ENCODE data around the gene CXCL12.

Gene CXCL12

DNA sequence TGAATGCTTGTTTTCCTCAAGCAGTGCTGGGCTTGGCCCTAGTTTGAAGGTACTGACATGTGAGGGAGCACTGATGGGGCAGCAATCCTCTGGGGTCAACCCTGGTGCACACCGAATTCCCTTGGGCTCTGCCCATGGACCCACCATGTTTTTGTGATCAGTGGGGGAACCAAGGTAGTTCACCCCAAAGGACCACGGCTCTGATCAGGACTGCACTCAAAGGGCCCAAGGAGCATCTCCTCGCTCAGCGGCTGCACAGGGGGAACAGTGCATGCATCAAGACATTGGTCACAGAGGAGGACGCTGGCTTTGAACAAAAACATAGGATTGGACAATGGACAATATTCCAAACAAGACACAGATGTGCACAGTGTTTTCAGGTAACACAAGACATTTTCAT is 12.7 kb downstream of the CXCL12 start:
- Histone ChIP-seq H3K4me2 (ENCODE audit: insufficient read depth, low read length) (no peak overlapping the region), H3K27ac (ENCODE audit: low read length) (no peak overlapping the region), H3K4me1 (ENCODE audit: insufficient read depth, low read length) (no peaks in the 10 kb centered on the region), H3K27me3 (ENCODE audit: insufficient read depth, low read length, poor library complexity) (peaks cover 4% of the 10 kb centered on the region), H3K79me2 (ENCODE audit: insufficient read depth, low read length) (no peaks in the 10 kb centered on the region), H3K9me3 (ENCODE audit: insufficient read depth, low read length, severe bottlenecking) (no peaks in the 10 kb centered on the region), H3K4me3 (ENCODE audit: low read depth in 1 of 2, low read length in 2 of 2) (no peak overlapping the region), H3K9ac (ENCODE audit: low read depth, low read length) (no peak overlapping the region), H2AFZ (ENCODE audit: low read depth, low read length) (no peak overlapping the region), H4K20me1 (ENCODE audit: insufficient read depth, low read length) (no peaks in the 10 kb centered on the region), H3K36me3 (ENCODE audit: insufficient read depth, low read length) (no peaks in the 10 kb centered on the region)
- DNase-seq, result no peak
- no peak for TF ChIP-seq EZH2 (IDR thresholded peaks at IDR 0.05; ENCODE audit: borderline replicate concordance, low read depth, low read length, severe bottlenecking)
- ATAC-seq (ENCODE audit: insufficient read depth, low read depth), result no peak

DNA sequence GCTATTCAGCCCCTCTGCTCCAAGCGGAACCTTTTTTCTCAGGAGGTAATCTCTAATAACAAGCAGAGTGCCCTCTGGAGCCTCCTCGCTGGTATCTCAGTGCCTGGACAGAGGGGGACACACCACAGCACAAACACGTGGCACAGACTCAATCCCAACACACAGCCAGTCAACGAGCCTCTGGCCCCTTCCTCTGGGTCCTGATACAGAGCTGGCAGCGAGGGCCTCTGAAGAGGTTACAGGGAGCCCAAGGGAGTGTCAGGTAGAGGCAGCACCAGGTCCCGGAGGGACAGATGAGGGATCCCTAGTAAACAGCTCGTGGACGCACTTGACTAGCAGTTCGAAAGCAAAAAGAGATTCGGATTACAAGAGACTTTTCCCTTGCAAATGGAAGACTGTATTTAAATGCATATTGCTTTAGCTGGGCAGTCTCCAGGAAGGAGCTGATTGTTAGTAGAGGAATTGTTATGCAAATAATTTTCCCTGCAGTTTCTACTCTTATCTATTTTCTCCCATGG is 14.1 kb downstream of the CXCL12 start:
- Histone ChIP-seq H3K36me3 (ENCODE audit: insufficient read depth, low read length) (no peaks in the 10 kb centered on the region), H3K4me3 (ENCODE audit: low read depth in 1 of 2, low read length in 2 of 2) (no peak overlapping the region), H3K27ac (ENCODE audit: low read length) (no peak overlapping the region), H3K27me3 (ENCODE audit: insufficient read depth, low read length, poor library complexity) (peaks cover 4% of the 10 kb centered on the region), H4K20me1 (ENCODE audit: insufficient read depth, low read length) (no peaks in the 10 kb centered on the region), H3K79me2 (ENCODE audit: insufficient read depth, low read length) (no peaks in the 10 kb centered on the region), H3K9ac (ENCODE audit: low read depth, low read length) (no peak overlapping the region), H3K4me2 (ENCODE audit: insufficient read depth, low read length) (no peak overlapping the region), H3K4me1 (ENCODE audit: insufficient read depth, low read length) (no peaks in the 10 kb centered on the region), H3K9me3 (ENCODE audit: insufficient read depth, low read length, severe bottlenecking) (no peaks in the 10 kb centered on the region), H2AFZ (ENCODE audit: low read depth, low read length) (no peak overlapping the region)
- DNase-seq, result no peak
- no peak for ATAC-seq (ENCODE audit: insufficient read depth, low read depth)
- TF ChIP-seq EZH2 (IDR thresholded peaks at IDR 0.05; ENCODE audit: borderline replicate concordance, low read depth, low read length, severe bottlenecking), result no peak

GRCh38 chr10:44369854-44370253 is 15.0 kb downstream of the CXCL12 start:
- no peaks in the 10 kb centered on the region for H3K36me3 ChIP-seq (ENCODE audit: insufficient read depth, low read length)
- H3K9ac ChIP-seq (ENCODE audit: low read depth, low read length), result no peak overlapping the region
- no peaks in the 10 kb centered on the region for H4K20me1 ChIP-seq (ENCODE audit: insufficient read depth, low read length)
- H3K79me2 ChIP-seq (ENCODE audit: insufficient read depth, low read length), result no peaks in the 10 kb centered on the region
- TF ChIP-seq CTCF (IDR thresholded peaks at IDR 0.05; ENCODE audit: borderline replicate concordance, extremely low read depth, low read length, poor library complexity, severe bottlenecking) (no peak), EZH2 (IDR thresholded peaks at IDR 0.05; ENCODE audit: borderline replicate concordance, low read depth, low read length, severe bottlenecking) (no peak)
- no peak overlapping the region for H3K27ac ChIP-seq (ENCODE audit: low read length)
- ATAC-seq (ENCODE audit: insufficient read depth, low read depth), result no peak
- no peak for DNase-seq
- no peaks in the 10 kb centered on the region for H3K4me1 ChIP-seq (ENCODE audit: insufficient read depth, low read length)
- H3K27me3 ChIP-seq (ENCODE audit: insufficient read depth, low read length, poor library complexity), result peaks cover 4% of the 10 kb centered on the region
- H2AFZ ChIP-seq (ENCODE audit: low read depth, low read length), result no peak overlapping the region
- no peak overlapping the region for H3K4me3 ChIP-seq (ENCODE audit: low read depth in 1 of 2, low read length in 2 of 2)
- H3K9me3 ChIP-seq (ENCODE audit: insufficient read depth, low read length, severe bottlenecking), result no peaks in the 10 kb centered on the region
- no peak overlapping the region for H3K4me2 ChIP-seq (ENCODE audit: insufficient read depth, low read length)

DNA sequence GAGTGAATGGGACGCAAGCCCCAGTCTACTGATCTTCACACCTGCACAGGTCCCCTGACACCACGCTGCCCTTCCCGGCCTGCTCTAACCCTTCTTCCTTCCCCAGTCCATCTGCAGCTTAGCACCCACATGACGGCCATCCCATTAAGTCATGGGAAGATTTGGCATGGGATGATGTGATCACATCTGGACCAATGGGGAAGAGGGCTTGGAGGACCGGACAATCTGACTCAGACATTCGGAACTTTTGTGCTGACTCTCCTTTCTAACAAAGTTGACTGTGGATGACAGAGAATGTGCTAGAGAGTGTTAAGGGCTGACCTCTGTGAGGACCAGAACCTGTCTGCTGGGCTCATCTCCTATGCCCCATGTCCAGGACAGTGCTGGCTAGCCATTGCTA is 15.6 kb downstream of the CXCL12 start:
- no peak for DNase-seq
- Histone ChIP-seq H3K27me3 (ENCODE audit: insufficient read depth, low read length, poor library complexity) (peaks cover 4% of the 10 kb centered on the region), H4K20me1 (ENCODE audit: insufficient read depth, low read length) (no peaks in the 10 kb centered on the region), H3K9ac (ENCODE audit: low read depth, low read length) (no peak overlapping the region), H3K79me2 (ENCODE audit: insufficient read depth, low read length) (no peaks in the 10 kb centered on the region), H2AFZ (ENCODE audit: low read depth, low read length) (no peak overlapping the region), H3K9me3 (ENCODE audit: insufficient read depth, low read length, severe bottlenecking) (no peaks in the 10 kb centered on the region), H3K4me2 (ENCODE audit: insufficient read depth, low read length) (no peak overlapping the region), H3K4me1 (ENCODE audit: insufficient read depth, low read length) (no peaks in the 10 kb centered on the region), H3K27ac (ENCODE audit: low read length) (no peak overlapping the region), H3K36me3 (ENCODE audit: insufficient read depth, low read length) (no peaks in the 10 kb centered on the region), H3K4me3 (ENCODE audit: low read depth in 1 of 2, low read length in 2 of 2) (no peak overlapping the region)
- no peak for ATAC-seq (ENCODE audit: insufficient read depth, low read depth)
- TF ChIP-seq EZH2 (IDR thresholded peaks at IDR 0.05; ENCODE audit: borderline replicate concordance, low read depth, low read length, severe bottlenecking) (no peak), CTCF (IDR thresholded peaks at IDR 0.05; ENCODE audit: borderline replicate concordance, extremely low read depth, low read length, poor library complexity, severe bottlenecking) (no peak)

All from DND-41 (cell line).